ENCODE measurements around the gene SLITRK5.

- TF ChIP-seq, protein P1, sequence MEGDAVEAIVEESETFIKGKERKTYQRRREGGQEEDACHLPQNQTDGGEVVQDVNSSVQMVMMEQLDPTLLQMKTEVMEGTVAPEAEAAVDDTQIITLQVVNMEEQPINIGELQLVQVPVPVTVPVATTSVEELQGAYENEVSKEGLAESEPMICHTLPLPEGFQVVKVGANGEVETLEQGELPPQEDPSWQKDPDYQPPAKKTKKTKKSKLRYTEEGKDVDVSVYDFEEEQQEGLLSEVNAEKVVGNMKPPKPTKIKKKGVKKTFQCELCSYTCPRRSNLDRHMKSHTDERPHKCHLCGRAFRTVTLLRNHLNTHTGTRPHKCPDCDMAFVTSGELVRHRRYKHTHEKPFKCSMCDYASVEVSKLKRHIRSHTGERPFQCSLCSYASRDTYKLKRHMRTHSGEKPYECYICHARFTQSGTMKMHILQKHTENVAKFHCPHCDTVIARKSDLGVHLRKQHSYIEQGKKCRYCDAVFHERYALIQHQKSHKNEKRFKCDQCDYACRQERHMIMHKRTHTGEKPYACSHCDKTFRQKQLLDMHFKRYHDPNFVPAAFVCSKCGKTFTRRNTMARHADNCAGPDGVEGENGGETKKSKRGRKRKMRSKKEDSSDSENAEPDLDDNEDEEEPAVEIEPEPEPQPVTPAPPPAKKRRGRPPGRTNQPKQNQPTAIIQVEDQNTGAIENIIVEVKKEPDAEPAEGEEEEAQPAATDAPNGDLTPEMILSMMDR (IDR thresholded peaks at IDR 0.05), result no peak
- no peak for TF ChIP-seq POLR2A (IDR thresholded peaks at IDR 0.05)
Observed at GRCh38 chr13:87709947-87710346, 38.8 kb downstream of the SLITRK5 start.

Data from transverse colon (tissue), 3 donors.